GM12878 (cell line): Measurements from ENCODE around the gene VANGL1. TPM values are rescaled to one million over a fixed set of nuclear protein-coding genes. Genes with fewer than 3 reads are reported as not detected.

ENCODE experiments used
- ATAC-seq: fragments of 200-7000 bp; cut with Tn5 transposase; 3 replicates; pipeline ENCODE4 v1.9.1; 2020; ENCODE audit warnings: mild to moderate bottlenecking, moderate library complexity
- BruUV-seq: library from RNA; stranded (reverse); fragments of 400-500 nt; replicated peaks from 2 replicates; lab custom pipeline; 2021; lab: Mats Ljungman, UMichigan
- CTCF ChIA-PET: fragments of 300-600 bp; sonication (Branson Sonifier 250); formaldehyde crosslinking; extraction: SDS; loops from one replicate; lab custom pipeline; 2021; ENCODE audit warnings: inconsistent platforms; lab: Yijun Ruan, JAX
- POLR2A ChIA-PET: fragments of 350-600 bp; formaldehyde crosslinking; extraction: SDS; loops from one replicate; lab custom pipeline; 2021; ENCODE audit warnings: inconsistent platforms; lab: Charles Lee
- RAD21 ChIA-PET: fragments of 300-600 bp; sonication (Branson Sonifier 250); formaldehyde crosslinking; loops from one replicate; lab custom pipeline; 2023; ENCODE audit warnings: antibody characterized with exemption; ENCODE audit not compliant: unreplicated experiment; lab: Charles Lee
- SMC1A ChIA-PET: fragments of 300-600 bp; sonication (Branson Sonifier 250); formaldehyde crosslinking; loops from one replicate; lab custom pipeline; 2023; ENCODE audit not compliant: unreplicated experiment, uncharacterized antibody; lab: Charles Lee
- DNase-seq: peaks from one replicate; pipeline ENCODE4 v3.0.0-alpha.2; 2011; ENCODE audit warnings: low read depth, low spot score
- FAIRE-seq: peaks from 3 replicates; lab custom pipeline; 2011; peaks lifted over from hg19 to GRCh38; lab: Jason Lieb, UNC
- H2AFZ ChIP-seq: 2 replicates; pipeline ENCODE4 v1.6.0; 2011; ENCODE audit warnings: low read depth, low read length, control low read depth; ENCODE audit not compliant: control insufficient read depth
- H3K27ac ChIP-seq: 2 replicates; pipeline ENCODE4 v1.5.1; 2011; ENCODE audit warnings: control low read depth; ENCODE audit not compliant: control insufficient read depth, insufficient read depth
- H3K27me3 ChIP-seq, 2 experiments: replicated peaks in 1 of 2; 2 replicates each; pipeline versions ENCODE4 v1.6.0 to v1.6.1; 2011; ENCODE audit warnings: low read length in 1 of 2; ENCODE audit not compliant: control insufficient read depth in 2 of 2, insufficient read depth in 2 of 2
- H3K36me3 ChIP-seq, 2 experiments: 2 replicates each; pipeline ENCODE4 v1.5.1; 2011; ENCODE audit warnings: low read length in 1 of 2; ENCODE audit not compliant: control insufficient read depth in 2 of 2, insufficient read depth in 2 of 2
- H3K4me1 ChIP-seq: 2 replicates; pipeline ENCODE4 v1.6.1; 2011; ENCODE audit warnings: mild to moderate bottlenecking, low read length, moderate library complexity, mixed read lengths; ENCODE audit not compliant: control insufficient read depth, insufficient read depth
- H3K4me2 ChIP-seq: 2 replicates; pipeline ENCODE4 v1.6.0; 2011; ENCODE audit warnings: control low read depth; ENCODE audit not compliant: control insufficient read depth, insufficient read depth
- H3K4me3 ChIP-seq: fragments of 200-600 bp; sonication (generic); 2 replicates; pipeline ENCODE4 v1.5.1; 2016
- H3K79me2 ChIP-seq: 2 replicates; pipeline ENCODE4 v1.6.0; 2011; ENCODE audit warnings: low read length; ENCODE audit not compliant: control insufficient read depth, insufficient read depth
- H3K9ac ChIP-seq: 2 replicates; pipeline ENCODE4 v1.8.0; 2011; ENCODE audit warnings: low read length, control low read depth, mixed read lengths; ENCODE audit not compliant: control insufficient read depth, insufficient read depth
- H3K9me3 ChIP-seq: replicated peaks from 3 replicates; pipeline ENCODE4 v1.5.1; 2011; ENCODE audit warnings: mild to moderate bottlenecking, low read length; ENCODE audit not compliant: control insufficient read depth, insufficient read depth
- H4K20me1 ChIP-seq: 2 replicates; pipeline ENCODE4 v1.6.0; 2011; ENCODE audit not compliant: control insufficient read depth, insufficient read depth
- ELK1 ChIP-seq: IDR thresholded peaks from 2 replicates; pipeline ENCODE4 v1.6.1; 2012; ENCODE audit warnings: low read depth, low read length, improper control_type of control experiment
- FOS ChIP-seq: IDR thresholded peaks from 3 replicates; pipeline ENCODE4 v1.6.1; 2011; ENCODE audit warnings: borderline replicate concordance; ENCODE audit not compliant: insufficient read length; ENCODE audit errors: extremely low read depth
- KLF5 ChIP-seq: fragments of 450-650 bp; IDR thresholded peaks from 2 replicates; pipeline ENCODE4 v1.6.1; 2014; ENCODE audit warnings: mild to moderate bottlenecking; ENCODE audit not compliant: partially characterized antibody
- MTA2 ChIP-seq: fragments of 450-650 bp; IDR thresholded peaks from 2 replicates; pipeline ENCODE4 v1.6.1; 2016; ENCODE audit warnings: low read depth, mild to moderate bottlenecking, moderate library complexity
- MYC ChIP-seq: IDR thresholded peaks from 2 replicates; pipeline ENCODE4 v1.6.1; 2011; ENCODE audit warnings: mild to moderate bottlenecking, low read length, moderate library complexity, inconsistent platforms; ENCODE audit not compliant: insufficient read depth, insufficient replicate concordance, insufficient read length, severe bottlenecking
- POLR2AphosphoS2 ChIP-seq: IDR thresholded peaks from 2 replicates; pipeline ENCODE4 v1.6.1; 2011; ENCODE audit warnings: low read depth, mild to moderate bottlenecking, low read length, improper control_type of control experiment, moderate library complexity
- RBBP5 ChIP-seq: fragments of 200-600 bp; sonication (generic); conservative IDR thresholded peaks from 2 replicates; pipeline ENCODE4 v1.6.1; 2016
- RUNX3 ChIP-seq: IDR thresholded peaks from 2 replicates; pipeline ENCODE4 v1.6.1; 2012; ENCODE audit warnings: low read length, inconsistent platforms
- SIN3A ChIP-seq: IDR thresholded peaks from 2 replicates; pipeline ENCODE4 v1.6.1; 2012; ENCODE audit warnings: low read depth, low read length, improper control_type of control experiment
- SKIL ChIP-seq: fragments of 450-650 bp; IDR thresholded peaks from 2 replicates; pipeline ENCODE4 v1.6.1; 2017; ENCODE audit warnings: mild to moderate bottlenecking, low read depth, inconsistent platforms; ENCODE audit not compliant: poor library complexity, severe bottlenecking
- STAT1 ChIP-seq: fragments of 450-650 bp; conservative IDR thresholded peaks from 2 replicates; pipeline ENCODE4 v1.6.1; 2014; ENCODE audit warnings: antibody characterized with exemption, mild to moderate bottlenecking
- ZNF217 ChIP-seq: fragments of 450-650 bp; IDR thresholded peaks from 2 replicates; pipeline ENCODE4 v1.6.1; 2017; ENCODE audit warnings: antibody characterized with exemption, mild to moderate bottlenecking
- WGBS: methylation state at CpG from one replicate; pipeline ENCODE4 v1.1.6; 2016; ENCODE audit warnings: low lambda C conversion rate; ENCODE audit not compliant: insufficient replicate concordance, insufficient coverage; ENCODE audit errors: missing lambda C conversion rate; 5-methylcytosine and 5-hydroxymethylcytosine counted together
- in situ Hi-C: fragments of 300-500 bp; cut with MboI; formaldehyde crosslinking; loops from 9 replicates; pipeline ENCODE4 v1.14.3; 2018; ENCODE audit warnings: mixed read lengths
- intact Hi-C: fragments of 100-400 bp; cut with micrococcal nuclease; formaldehyde crosslinking; loops from one replicate; pipeline ENCODE4 v1.14.2; 2022; ENCODE audit not compliant: unreplicated experiment
- polyA plus RNA-seq, 11 experiments: library from polyadenylated mRNA; depleted of rRNA in 4 of 11; unstranded in 6 of 11; stranded (reverse) in 5 of 11; fragments of >200 nt; fragmentation: Nextera tagmentation in 4 of 11; fragmentation: Illumina TruSeq in 1 of 11; extraction: Ambion mirVana in 4 of 11; extraction: Trizol in 1 of 11; gene quantifications; 1 replicate in 1 of 11; 2 replicates in 10 of 11; pipeline versions ENCODE4 v1.2.1 to v1.2.3, GENCODE V29; 2011 to 2016; ENCODE audit warnings: inconsistent platforms in 2 of 11, missing spikeins in 2 of 11, low read depth in 1 of 11
- total RNA-seq, 4 experiments: library from RNA; depleted of rRNA in 3 of 4; stranded (reverse); fragments of >200 nt in 3 of 4; fragmentation: Illumina TruSeq in 1 of 4; extraction: Trizol in 1 of 4; gene quantifications; 2 replicates each; pipeline versions ENCODE4 v1.2.1 to v1.2.3, GENCODE V29; 2013 to 2021

Gene VANGL1
- total and polyA plus RNA-seq, 10 of the 15 experiments (the other 5 are each of a cell fraction or from before 2014, with no cell fraction given), result 0.71 to 12.9 (median 6.3) TPM

GRCh38 chr1:115697619-115698018 is 55.8 kb downstream of the VANGL1 start:
- ChIA-PET CTCF (no interaction called here), POLR2A (no interaction called here), RAD21 (no interaction called here), SMC1A (no interaction called here)
- Histone ChIP-seq H3K9ac (no peak overlapping the region), H3K4me3 (no peak overlapping the region), H3K4me2 (no peak overlapping the region), H2AFZ (no peak overlapping the region), H3K9me3 (no peaks in the 10 kb centered on the region), H3K27ac (no peak overlapping the region), H3K4me1 (peaks cover 4% of the 10 kb centered on the region; the same call in 1 of the 2 replicates), H3K79me2 (no peaks in the 10 kb centered on the region), H4K20me1 (no peaks in the 10 kb centered on the region), H3K27me3 (no peaks in the 10 kb centered on the region), H3K36me3 (no peaks in the 10 kb centered on the region)
- intact Hi-C loops (no loop called here), in situ Hi-C loops (no loop called here)
- TF ChIP-seq RUNX3 (0 out of 2 replicates have a peak, but pooled peaks have one; percentile 5), POLR2AphosphoS2 (no peak), ZNF217 (no peak), KLF5 (no peak), SIN3A (no peak), FOS (no peak)
- BruUV-seq, result no TSS peak
- 0% methylated on average over 1 of the region's 1 CpG for WGBS
- peak; percentile 40; the same call in 2 of the 3 replicates for ATAC-seq
- no peak for FAIRE-seq
- no peak for DNase-seq

GRCh38 chr1:115701090-115701489 is 59.3 kb downstream of the VANGL1 start:
- no peaks in the 10 kb centered on the region for H4K20me1 ChIP-seq
- ATAC-seq, result no peak
- ChIA-PET CTCF (interaction anchor here (0.7 kb wide), 1 partner anchor 105 kb away, joined by 3 read pairs; no protein-coding TSS in a partner anchor), RAD21 (no interaction called here), POLR2A (interaction anchor here (0.5 kb wide), 1 partner anchor 93 kb away, joined by 3 read pairs; no protein-coding TSS in a partner anchor), SMC1A (no interaction called here)
- intact Hi-C loops (loop anchor here (10.0 kb wide), 1 partner anchor 566 kb away; no protein-coding TSS in a partner anchor), in situ Hi-C loops (no loop called here)
- H3K79me2 ChIP-seq, result no peaks in the 10 kb centered on the region
- H3K27me3 ChIP-seq, result no peaks in the 10 kb centered on the region
- BruUV-seq, result no TSS peak
- no peak for FAIRE-seq
- no peak for DNase-seq
- no peaks in the 10 kb centered on the region for H3K36me3 ChIP-seq
- H3K4me3 ChIP-seq, result no peak overlapping the region
- no peaks in the 10 kb centered on the region for H3K9me3 ChIP-seq
- H3K27ac ChIP-seq, result no peak overlapping the region
- H3K4me2 ChIP-seq, result no peak overlapping the region
- H3K9ac ChIP-seq, result no peak overlapping the region
- 13% methylated on average over 3 of the region's 3 CpGs for WGBS
- peaks cover 4% of the 10 kb centered on the region; the same call in 1 of the 2 replicates for H3K4me1 ChIP-seq
- no peak overlapping the region for H2AFZ ChIP-seq
- TF ChIP-seq ELK1 (no peak), MTA2 (no peak), STAT1 (no peak), RBBP5 (no peak), SKIL (no peak), ZNF217 (no peak), MYC (no peak)
